Activated naive CD4-positive, alpha-beta T cell treated with anti-CD3 and anti-CD28 coated beads, Interleukin-2, amount 50 U/mL, for 72 hours (primary cell): ENCODE data around the gene POU2F3. TPM values are rescaled to one million over a fixed set of nuclear protein-coding genes. Genes with fewer than 3 reads are reported as not detected.

ENCODE experiments used
- ATAC-seq, 2 donors: fragments of 150-1000 bp; cut with Tn5 transposase; 2 replicates each; pipeline ENCODE4 v1.10.0; 2021; ENCODE audit warnings: mild to moderate bottlenecking in 2 of 2, moderate library complexity in 2 of 2
- DNase-seq, 2 donors: peaks; one replicate each; pipeline ENCODE4 v3.0.0; 2021 to 2022; ENCODE audit warnings: low spot score in 2 of 2
- H3K27ac Mint-ChIP-seq, 2 donors: one replicate each; pipeline ENCODE4 v1.8.0; 2022; ENCODE audit warnings: mild to moderate bottlenecking in 2 of 2, mixed read lengths in 2 of 2
- H3K36me3 Mint-ChIP-seq, 2 donors: one replicate each; pipeline ENCODE4 v1.8.0; 2022; ENCODE audit warnings: mixed read lengths in 2 of 2
- H3K9me3 Mint-ChIP-seq, 2 donors: one replicate each; pipeline ENCODE4 v1.8.0; 2022; ENCODE audit warnings: mixed read lengths in 2 of 2
- total RNA-seq, 2 donors: library from RNA; stranded (reverse); gene quantifications; one replicate each; pipeline ENCODE4 v1.2.3, GENCODE V29; 2022

The POU2F3 gene
- total RNA-seq, 2 donors from 2014 or later = not detected

DNA sequence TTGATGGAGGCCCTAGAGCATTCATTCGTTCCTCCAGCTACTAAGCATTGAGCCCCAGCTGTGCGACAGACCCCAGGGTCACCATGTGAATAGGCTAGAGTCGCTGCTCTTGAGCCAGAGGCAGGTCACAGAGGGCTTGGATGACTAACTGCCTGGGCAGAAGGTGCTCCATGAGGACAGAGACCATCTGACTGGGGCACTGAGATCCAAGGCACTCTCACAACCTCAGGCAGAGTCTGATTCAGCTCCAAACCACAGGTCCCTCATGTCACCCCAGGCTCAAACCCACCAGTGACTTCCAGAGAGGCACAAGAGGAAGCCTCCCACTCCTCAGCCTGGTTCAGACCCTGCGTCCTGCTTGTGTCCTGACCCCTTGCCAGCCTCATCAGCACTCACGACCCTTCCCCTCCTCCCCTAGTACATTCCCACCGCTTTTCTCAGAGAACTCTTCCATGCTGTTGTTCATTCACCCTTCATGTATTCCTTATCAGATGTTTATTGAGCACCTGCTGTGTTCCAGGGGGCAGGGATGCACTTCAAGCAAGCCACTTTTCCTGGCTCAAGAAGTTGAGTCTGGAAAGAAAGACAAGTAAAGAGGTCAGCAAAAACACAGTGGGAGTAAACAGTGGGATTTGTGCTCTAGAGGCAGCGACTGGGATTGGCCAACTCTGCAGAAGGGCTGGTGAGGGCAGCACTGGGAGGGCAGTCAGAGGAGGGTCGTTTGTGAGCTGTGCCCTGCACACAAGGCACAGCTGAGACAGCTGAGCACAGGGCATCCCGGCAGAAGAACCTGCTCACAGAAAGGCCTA is 19.8 kb upstream of the POU2F3 start:
- Mint-ChIP-seq H3K9me3 (no peaks in the 10 kb centered on the region), H3K27ac (no peak overlapping the region), H3K36me3 (no peaks in the 10 kb centered on the region)
- DNase-seq (no peak), ATAC-seq (peak in 1 of 2 donors; percentile 59)

GRCh38 chr11:120220747-120221037 is 19.2 kb upstream of the POU2F3 start:
- Mint-ChIP-seq H3K27ac (no peak overlapping the region), H3K9me3 (no peaks in the 10 kb centered on the region), H3K36me3 (no peaks in the 10 kb centered on the region)
- ATAC-seq (no peak), DNase-seq (no peak)

GRCh38 chr11:120221115-120221752 is 18.7 kb upstream of the POU2F3 start:
- no peak overlapping the region for H3K27ac Mint-ChIP-seq
- DNase-seq = no peak
- ATAC-seq = peak; percentile 64 to 67
- no peaks in the 10 kb centered on the region for H3K36me3 Mint-ChIP-seq
- H3K9me3 Mint-ChIP-seq = no peaks in the 10 kb centered on the region

DNA sequence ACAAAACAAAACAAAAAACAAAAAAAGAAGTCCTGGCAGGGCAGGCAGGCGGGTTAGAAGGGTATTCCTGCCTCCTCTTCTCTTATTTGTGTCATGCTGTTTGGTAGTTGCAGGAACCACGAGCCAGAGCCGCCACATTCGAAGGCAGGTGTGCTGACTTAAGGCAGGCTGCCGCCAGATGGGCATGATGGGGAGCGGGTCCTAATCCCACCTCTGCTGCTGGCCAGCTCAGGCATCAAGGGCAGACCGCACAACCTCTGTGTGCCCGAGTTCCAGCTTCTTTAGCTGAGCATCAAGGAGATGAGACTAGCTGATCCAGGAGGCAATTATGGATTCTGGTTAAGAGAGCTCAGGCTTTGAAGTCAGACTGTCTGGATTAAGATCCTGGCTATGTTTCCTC is 17.0 kb upstream of the POU2F3 start:
- no peaks in the 10 kb centered on the region for H3K36me3 Mint-ChIP-seq
- ATAC-seq = no peak
- no peak for DNase-seq
- no peaks in the 10 kb centered on the region for H3K9me3 Mint-ChIP-seq
- no peak overlapping the region for H3K27ac Mint-ChIP-seq

- no peak overlapping the region for H3K27ac Mint-ChIP-seq
Measured at GRCh38 chr11:120223793-120224192, 16.1 kb upstream of the POU2F3 start.

DNA sequence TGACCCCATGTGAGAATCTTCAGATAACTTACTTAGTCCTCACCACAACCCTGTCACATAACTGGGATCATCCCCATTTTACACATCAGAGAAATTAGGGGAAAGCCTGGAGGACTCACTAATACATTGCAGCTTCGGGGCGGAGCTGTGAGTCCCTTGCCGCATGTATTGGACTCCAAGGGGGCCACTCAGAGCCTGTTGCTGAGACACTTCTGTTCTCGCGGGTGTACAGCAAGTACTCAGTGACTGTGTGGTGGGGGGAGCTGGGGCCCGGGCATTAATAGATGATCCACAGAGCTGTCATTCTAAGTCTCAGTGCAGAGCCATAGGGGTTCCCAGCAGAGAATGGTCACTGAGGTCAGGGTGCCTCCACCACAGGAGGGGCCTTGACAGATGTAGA is 15.6 kb upstream of the POU2F3 start:
- Mint-ChIP-seq H3K36me3 (no peaks in the 10 kb centered on the region), H3K27ac (no peak overlapping the region), H3K9me3 (no peaks in the 10 kb centered on the region)
- no peak for ATAC-seq
- no peak for DNase-seq

More at GRCh38 chr11:120223793-120224192, 16.1 kb upstream of the POU2F3 start:
- Mint-ChIP-seq H3K9me3 (no peaks in the 10 kb centered on the region), H3K36me3 (no peaks in the 10 kb centered on the region)
- ATAC-seq (no peak), DNase-seq (no peak)

DNA sequence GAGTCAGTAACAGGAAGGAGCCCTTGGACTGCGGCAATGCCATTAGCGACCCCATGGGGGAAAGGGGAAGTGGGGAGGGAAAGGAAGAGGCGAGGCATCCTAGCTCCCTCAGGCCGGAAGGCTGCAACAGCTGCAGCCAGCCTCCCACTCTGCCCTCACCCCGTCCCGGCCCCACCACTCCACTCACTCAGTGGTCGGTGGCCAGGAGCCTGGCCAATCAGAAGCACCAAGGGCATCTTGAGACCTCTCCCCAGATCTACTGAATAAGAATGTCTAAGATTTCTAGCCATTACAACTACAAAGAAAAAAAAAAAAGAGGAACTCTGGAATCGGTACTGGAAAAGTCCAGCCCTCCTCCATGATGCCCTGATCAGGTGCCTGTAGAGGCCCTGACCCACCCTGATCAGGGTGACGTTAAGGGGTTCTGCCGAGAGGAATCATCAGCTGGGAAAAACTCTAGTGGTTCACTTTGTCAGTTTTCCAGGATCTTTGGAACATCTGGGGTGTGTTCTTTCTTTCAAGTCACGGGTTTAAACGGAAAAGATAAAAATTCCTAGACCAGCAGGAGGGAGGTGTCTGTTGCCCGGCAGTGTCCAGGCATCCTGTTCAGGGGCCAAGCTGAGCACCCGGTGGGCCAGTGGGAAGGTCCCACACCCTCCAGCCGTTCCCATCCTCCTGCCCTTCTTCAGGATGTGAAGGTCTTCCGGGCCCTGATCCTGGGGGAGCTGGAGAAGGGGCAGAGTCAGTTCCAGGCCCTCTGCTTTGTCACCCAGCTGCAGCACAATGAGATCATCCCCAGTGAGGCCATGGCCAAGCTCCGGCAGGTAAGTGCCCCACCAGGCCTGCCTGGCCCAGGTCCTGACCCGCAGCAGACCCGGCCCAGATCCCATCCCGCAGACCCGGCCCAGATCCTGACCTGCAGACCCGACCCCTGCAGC is 14.7 kb upstream of the POU2F3 start:
- DNase-seq (no peak), ATAC-seq (no peak)
- Mint-ChIP-seq H3K9me3 (no peaks in the 10 kb centered on the region), H3K36me3 (no peaks in the 10 kb centered on the region), H3K27ac (no peak overlapping the region)

DNA sequence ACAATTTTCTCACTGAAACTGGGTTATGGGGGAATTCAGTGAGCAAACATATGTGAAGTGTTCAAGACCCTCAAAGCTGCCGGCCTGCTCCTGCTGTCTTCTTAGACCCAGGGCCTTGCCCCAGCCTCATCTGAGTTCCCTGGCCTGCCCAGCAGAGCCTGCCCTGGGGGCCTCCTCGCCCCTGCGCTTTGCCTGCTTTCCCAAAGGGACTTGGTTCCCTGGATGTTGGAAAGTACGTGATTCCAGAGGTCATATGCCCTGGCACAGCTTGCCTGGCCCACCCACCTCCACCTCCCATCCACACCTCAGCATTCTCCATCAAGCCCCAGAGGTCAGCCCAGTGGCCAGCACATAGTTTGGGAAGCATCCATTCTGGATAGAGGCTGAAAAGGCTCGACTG is 13.7 kb upstream of the POU2F3 start:
- Mint-ChIP-seq H3K9me3 (no peaks in the 10 kb centered on the region), H3K36me3 (no peaks in the 10 kb centered on the region), H3K27ac (no peak overlapping the region)
- DNase-seq (no peak), ATAC-seq (no peak)

DNA sequence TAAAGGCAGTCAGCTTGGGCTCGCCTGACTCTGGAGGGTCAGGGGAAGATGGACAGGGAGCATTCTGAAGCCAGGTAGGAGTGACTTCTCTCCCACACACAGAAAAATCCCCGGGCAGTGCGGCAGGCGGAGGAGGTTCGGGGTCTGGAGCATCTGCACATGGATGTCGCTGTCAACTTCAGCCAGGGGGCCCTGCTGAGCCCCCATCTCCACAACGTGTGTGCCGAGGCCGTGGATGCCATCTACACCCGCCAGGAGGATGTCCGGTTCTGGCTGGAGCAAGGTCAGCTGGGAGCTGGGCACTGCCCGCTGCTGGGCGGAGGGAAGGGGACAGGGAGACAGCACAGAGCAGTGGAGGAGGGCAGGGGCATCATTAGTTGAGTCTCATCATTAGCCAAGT is 13.2 kb upstream of the POU2F3 start:
- ATAC-seq (no peak), DNase-seq (no peak)
- no peaks in the 10 kb centered on the region for H3K36me3 Mint-ChIP-seq
- no peaks in the 10 kb centered on the region for H3K9me3 Mint-ChIP-seq
- no peak overlapping the region for H3K27ac Mint-ChIP-seq

DNA sequence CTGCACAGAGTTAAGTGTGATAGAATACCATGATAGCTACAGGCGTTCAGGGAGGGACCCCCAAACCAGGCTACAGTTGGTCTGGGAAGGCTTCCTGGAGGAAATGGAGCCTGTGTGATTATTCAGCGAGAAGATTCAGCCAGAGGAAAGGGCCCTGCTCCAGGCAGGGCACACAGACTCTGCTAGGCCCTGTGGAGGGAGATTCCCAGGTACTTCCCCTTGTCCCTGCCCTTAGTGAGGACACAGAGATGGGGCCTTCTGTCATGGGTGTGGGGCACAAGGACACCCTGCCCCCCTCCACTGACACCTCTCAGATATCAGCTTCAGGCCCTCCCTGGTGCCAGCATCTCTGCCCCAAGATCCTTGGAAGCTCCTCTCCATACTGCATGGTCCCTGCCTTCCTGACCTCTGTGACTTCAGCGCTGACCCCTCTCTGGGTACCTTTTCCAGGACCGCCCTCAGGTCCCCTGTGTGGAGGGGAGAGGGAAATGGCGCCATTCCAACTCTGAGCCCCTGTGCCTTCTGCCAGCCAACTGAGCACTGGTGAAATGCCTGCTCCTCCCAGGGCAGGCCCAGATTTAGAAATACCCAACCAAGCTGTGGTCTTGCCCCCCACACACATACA is 12.6 kb upstream of the POU2F3 start:
- H3K27ac Mint-ChIP-seq = no peak overlapping the region
- ATAC-seq (peak in 1 of 2 donors; percentile 61), DNase-seq (no peak)
- no peaks in the 10 kb centered on the region for H3K9me3 Mint-ChIP-seq
- H3K36me3 Mint-ChIP-seq = no peaks in the 10 kb centered on the region

- DNase-seq (no peak), ATAC-seq (peak in 1 of 2 donors; percentile 20)
- Mint-ChIP-seq H3K27ac (no peak overlapping the region), H3K9me3 (no peaks in the 10 kb centered on the region), H3K36me3 (no peaks in the 10 kb centered on the region)
Measured at GRCh38 chr11:120228794-120229384, 11.1 kb upstream of the POU2F3 start.

DNA sequence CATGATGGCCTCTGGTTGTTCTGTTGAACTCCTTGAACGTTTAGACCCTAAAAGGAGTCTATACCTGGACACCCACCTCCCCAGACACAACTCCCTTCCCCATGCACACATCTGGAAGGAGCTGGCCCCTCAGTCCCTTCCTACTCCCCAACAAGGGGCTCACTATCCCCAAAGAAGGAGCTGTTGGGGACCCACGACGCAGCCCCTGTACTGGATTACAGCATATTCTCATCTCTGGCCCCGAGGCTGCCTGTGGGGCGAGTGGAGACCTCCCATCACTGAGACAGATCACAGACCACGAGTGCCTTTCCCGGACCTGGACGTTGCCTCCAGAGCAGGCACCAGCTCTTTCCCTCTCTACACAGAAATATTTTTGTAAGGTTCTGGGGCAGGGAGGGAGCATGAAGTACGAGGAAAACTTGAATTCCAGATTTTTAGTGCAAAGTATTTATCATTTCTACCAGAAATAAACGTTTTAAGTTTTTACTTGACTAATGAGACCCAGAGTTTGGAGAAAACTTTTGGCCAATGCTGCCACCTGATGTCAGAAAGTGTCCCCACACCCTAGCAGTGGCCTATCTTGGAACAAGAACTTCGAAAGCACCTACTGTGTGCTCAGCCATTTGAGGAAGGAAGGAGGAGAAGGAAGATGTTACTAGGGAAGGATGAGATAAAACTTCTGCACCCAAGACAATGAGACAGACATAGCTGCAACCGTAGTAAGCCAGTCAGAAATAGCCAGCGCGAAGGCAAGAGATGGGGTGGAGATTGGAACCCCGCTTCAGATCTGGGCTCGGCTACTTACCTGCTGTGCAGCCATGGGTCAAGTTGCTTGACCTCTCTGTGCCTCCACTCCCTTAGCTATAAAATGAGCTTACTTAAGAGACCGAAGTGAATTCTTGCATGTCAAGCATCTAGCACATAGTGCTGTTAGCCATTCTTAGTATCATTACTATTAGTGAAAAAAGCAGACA is 10.2 kb upstream of the POU2F3 start:
- DNase-seq (no peak), ATAC-seq (peak in 1 of 2 donors; percentile 50)

GRCh38 chr11:120230433-120231071 is 9.4 kb upstream of the POU2F3 start:
- ATAC-seq (no peak), DNase-seq (no peak)
- no peak overlapping the region for H3K27ac Mint-ChIP-seq

More for the DNA sequence above, 10.2 kb upstream of the POU2F3 start:
- no peaks in the 10 kb centered on the region for H3K9me3 Mint-ChIP-seq
- no peak overlapping the region for H3K27ac Mint-ChIP-seq
- no peaks in the 10 kb centered on the region for H3K36me3 Mint-ChIP-seq

GRCh38 chr11:120231963-120232362 is 8.0 kb upstream of the POU2F3 start:
- DNase-seq (no peak), ATAC-seq (no peak)
- Mint-ChIP-seq H3K9me3 (no peaks in the 10 kb centered on the region), H3K27ac (no peak overlapping the region), H3K36me3 (no peaks in the 10 kb centered on the region)

More at GRCh38 chr11:120230433-120231071, 9.4 kb upstream of the POU2F3 start:
- Mint-ChIP-seq H3K36me3 (no peaks in the 10 kb centered on the region), H3K9me3 (no peaks in the 10 kb centered on the region)

DNA sequence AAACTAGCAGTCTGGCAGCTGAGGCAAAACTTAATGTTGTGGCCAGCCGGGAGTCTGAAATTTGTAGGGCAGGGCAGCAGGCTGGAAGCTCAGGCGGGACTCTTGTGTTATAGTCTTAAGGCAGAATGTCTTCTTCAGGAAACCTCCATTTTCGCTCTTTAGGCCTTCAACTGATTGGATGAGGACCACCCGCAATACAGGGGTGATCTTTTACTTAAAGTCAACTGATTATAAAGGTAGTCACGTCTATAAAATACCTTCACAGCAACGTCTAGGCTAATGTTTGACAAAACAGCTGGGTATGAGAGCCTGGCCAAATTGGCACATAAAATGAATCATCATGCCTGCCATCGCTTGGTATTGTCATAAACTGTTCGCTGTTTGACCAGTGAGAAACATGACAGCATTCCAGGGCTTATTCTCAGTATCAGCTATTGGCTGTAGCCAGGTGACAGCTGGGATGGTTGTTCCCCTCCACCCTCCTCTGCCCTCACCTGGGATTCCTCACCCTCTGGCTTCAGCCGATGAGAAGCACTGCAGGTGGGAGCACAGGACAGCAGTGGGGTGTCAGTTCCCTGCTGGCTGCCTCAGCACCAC is 6.6 kb upstream of the POU2F3 start:
- ATAC-seq = no peak
- Mint-ChIP-seq H3K36me3 (no peaks in the 10 kb centered on the region), H3K9me3 (no peaks in the 10 kb centered on the region), H3K27ac (no peak overlapping the region)
- no peak for DNase-seq
